Fibroblast of mammary gland (primary cell): ENCODE measurements around the gene TMEM114.

ENCODE experiments used
- DNase-seq: peaks from one replicate; pipeline ENCODE4 v3.0.0-alpha.2; 2010; ENCODE audit warnings: low read depth
- H3K4me3 ChIP-seq: 2 replicates; pipeline ENCODE4 v1.5.1; 2011; ENCODE audit warnings: low read depth, mild to moderate bottlenecking, low read length, moderate library complexity; ENCODE audit not compliant: control insufficient read depth
- TF ChIP-seq, protein P1 (sequence below): conservative IDR thresholded peaks from 2 replicates; pipeline ENCODE4 v1.5.1; 2011; ENCODE audit warnings: low read depth, low read length, inconsistent platforms; ENCODE audit not compliant: control insufficient read depth, insufficient read depth

The TMEM114 gene

GRCh38 chr16:8622315-8622656 lies 32.0 kb upstream of the TMEM114 start:
- TF ChIP-seq, protein P1, sequence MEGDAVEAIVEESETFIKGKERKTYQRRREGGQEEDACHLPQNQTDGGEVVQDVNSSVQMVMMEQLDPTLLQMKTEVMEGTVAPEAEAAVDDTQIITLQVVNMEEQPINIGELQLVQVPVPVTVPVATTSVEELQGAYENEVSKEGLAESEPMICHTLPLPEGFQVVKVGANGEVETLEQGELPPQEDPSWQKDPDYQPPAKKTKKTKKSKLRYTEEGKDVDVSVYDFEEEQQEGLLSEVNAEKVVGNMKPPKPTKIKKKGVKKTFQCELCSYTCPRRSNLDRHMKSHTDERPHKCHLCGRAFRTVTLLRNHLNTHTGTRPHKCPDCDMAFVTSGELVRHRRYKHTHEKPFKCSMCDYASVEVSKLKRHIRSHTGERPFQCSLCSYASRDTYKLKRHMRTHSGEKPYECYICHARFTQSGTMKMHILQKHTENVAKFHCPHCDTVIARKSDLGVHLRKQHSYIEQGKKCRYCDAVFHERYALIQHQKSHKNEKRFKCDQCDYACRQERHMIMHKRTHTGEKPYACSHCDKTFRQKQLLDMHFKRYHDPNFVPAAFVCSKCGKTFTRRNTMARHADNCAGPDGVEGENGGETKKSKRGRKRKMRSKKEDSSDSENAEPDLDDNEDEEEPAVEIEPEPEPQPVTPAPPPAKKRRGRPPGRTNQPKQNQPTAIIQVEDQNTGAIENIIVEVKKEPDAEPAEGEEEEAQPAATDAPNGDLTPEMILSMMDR: no peak
- peak overlapping the region; percentile 100 for H3K4me3 ChIP-seq
- no peak for DNase-seq

DNA sequence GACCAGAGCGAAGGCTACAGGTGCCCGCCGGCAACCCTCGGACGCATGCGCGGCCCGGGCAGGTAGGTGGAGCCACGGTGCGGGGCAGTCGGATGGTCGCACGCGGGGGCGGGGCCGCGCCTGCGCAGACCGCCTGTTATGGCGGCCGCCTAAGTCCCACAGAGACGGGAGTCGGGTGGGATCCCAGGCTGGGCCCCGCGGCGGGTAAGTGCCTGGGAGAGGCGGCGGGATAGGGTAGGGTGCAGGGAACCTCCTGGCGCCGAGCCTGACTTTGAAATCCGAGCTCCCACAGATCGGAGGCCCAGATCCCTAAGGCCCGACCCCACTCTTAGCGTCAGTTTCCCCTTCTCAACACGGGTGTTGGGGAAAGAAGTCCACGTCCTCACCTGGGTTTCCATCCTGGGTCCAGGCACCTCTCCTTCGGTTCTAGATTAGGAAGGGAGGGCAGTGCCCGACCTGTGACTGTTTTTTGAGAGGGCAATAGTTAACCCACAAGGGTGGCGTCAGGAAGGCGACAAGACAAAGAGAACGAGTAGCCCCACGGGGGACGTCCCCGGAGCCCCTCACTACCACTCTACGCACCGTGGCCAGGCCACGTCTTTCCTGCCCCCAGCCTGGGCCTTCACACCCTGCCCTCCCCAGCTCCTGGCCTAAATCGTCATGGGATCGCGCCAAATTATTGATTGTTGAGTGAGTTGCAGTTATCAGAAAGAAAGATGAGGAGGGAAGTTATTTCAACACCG lies 31.4 kb upstream of the TMEM114 start, which contains the start of gene METTL22:
Gene METTL22 (plus strand): TSS at position 127 of the 743 bp plus-strand sequence. CDS start 3,968 bp downstream, outside the sequence.
- peak; percentile 81 for DNase-seq
- TF ChIP-seq, protein P1: no peak
- peak within 1 kb of the TSS; percentile 100 for H3K4me3 ChIP-seq

DNA sequence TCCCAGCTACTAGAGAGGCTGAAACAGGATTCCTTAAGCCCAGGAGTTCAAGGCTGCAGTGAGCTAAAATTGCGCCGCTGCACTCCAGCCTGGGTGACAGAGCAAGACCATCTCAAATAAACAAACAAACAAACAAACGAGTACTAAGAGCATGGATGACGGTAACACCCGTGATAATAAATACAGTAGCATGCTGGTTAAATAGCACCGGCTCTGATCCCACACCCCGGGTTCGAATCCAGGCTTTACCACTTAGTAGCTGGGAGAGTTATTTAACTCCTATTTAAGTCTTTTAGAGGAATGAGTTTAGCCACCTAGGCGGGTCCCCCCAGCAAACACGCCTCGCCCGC lies 30.9 kb upstream of the TMEM114 start:
- DNase-seq: no peak
- TF ChIP-seq, protein P1: no peak
- peak overlapping the region; percentile 100 for H3K4me3 ChIP-seq

DNA sequence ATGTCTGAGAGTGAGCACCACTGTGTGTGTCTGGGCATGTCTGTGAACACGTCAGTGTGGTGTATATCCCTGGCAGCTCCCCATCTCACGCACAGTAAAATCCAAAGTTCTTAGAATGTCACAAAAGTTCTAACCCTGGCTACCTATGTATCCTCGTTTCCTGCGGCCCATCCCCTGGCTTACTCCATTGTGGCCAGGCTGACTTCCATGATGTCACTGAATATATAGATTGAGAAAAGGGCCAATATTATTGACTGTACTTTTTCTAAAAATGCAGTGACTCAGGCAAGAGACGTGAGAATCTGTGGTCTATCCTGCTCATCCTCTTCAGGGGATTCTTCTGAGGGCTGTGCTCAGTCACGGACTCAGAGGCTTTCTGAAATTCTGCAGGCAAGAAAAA lies 30.2 kb upstream of the TMEM114 start:
- DNase-seq: peak; percentile 67
- TF ChIP-seq, protein P1: no peak
- H3K4me3 ChIP-seq: no peak overlapping the region

DNA sequence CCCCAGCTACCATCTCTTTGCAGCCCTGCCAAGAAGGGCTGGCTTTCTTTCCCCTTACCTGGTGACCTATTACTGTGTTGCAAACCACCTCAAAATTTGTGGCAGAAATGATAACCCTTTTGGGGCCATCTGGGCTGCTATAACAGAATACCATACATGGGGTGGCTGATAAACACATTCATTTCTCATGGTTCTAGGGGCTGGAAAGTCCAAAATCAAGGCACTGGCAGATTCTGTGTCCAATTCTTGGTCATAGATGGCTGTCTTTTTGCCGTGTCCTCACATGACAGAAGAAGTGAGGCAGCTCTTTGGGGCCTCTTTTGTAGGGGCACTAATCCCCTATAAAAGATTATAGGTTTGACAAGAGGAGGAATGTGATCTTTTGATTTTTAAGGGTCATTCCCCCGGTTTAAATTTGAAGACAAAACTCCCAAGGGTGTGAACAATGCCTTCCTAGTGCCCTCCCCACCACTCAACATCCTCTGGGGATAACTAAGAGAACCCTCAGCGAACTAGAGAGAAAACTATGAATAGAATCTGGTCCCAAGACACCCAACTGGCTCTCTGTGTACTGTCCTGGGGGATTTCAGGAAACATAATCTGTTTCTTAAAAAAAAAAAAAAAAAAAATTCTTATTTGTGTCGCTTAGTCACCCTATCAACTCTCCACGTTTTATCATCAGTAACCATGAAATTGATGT lies 29.5 kb upstream of the TMEM114 start:
- DNase-seq: no peak
- TF ChIP-seq, protein P1: no peak
- H3K4me3 ChIP-seq: no peak overlapping the region

DNA sequence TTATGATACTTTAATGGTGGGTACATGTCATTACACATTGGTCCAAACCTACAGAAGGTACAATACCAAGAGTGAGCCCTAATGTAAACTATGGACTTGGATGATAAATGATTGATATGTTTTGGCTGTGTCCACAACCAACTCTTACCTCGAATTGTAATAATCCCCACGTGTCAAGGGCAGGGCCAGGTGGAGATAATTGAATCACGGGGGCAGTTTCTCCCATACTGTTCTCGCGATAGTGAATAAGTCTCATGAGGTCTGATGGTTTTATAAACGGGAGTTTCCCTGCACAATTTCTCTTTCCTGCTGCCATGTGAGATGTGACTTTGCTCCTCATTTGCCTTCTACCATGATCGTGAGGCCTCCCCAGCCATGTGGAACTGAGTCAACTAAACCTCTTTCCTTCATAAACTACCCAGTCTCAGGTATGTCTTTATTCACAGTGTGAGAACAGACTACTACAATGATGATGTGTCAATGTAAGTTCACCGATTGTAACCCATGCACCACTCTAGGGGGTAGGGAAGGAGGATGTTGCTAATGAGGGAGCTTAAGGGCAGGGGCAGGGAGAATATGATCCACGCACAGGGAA lies 24.2 kb upstream of the TMEM114 start:
- TF ChIP-seq, protein P1: no peak
- H3K4me3 ChIP-seq: no peak overlapping the region
- no peak for DNase-seq
